ENCODE results near the gene PLXNC1.

PLXNC1 gene

GRCh38 chr12:94184995-94185719 is 36.8 kb downstream of the PLXNC1 start:
- no peak for DNase-seq

GRCh38 chr12:94185801-94186200 is 37.4 kb downstream of the PLXNC1 start:
- no peak for DNase-seq

- DNase-seq = peak; percentile 19
Observed at GRCh38 chr12:94186278-94187241, 38.2 kb downstream of the PLXNC1 start.

- DNase-seq = no peak
Observed at GRCh38 chr12:94187361-94187760, 39.0 kb downstream of the PLXNC1 start.

GRCh38 chr12:94190623-94191022 is 42.2 kb downstream of the PLXNC1 start:
- no peak for DNase-seq

- DNase-seq = no peak
Observed at GRCh38 chr12:94191023-94191422, 42.6 kb downstream of the PLXNC1 start.

- DNase-seq = no peak
Observed at GRCh38 chr12:94191811-94192210, 43.4 kb downstream of the PLXNC1 start.

- DNase-seq = no peak
Observed at GRCh38 chr12:94192506-94192905, 44.1 kb downstream of the PLXNC1 start.

GRCh38 chr12:94193168-94193567 is 44.8 kb downstream of the PLXNC1 start:
- no peak for DNase-seq

GRCh38 chr12:94195483-94195882 is 47.1 kb downstream of the PLXNC1 start:
- no peak for DNase-seq

- DNase-seq = no peak
Observed at GRCh38 chr12:94198469-94198868, 50.1 kb downstream of the PLXNC1 start.

- no peak for DNase-seq
Observed at GRCh38 chr12:94198872-94199271, 50.5 kb downstream of the PLXNC1 start.

GRCh38 chr12:94200069-94200468 is 51.7 kb downstream of the PLXNC1 start:
- no peak for DNase-seq

GRCh38 chr12:94200695-94201094 is 52.3 kb downstream of the PLXNC1 start:
- no peak for DNase-seq

GRCh38 chr12:94202245-94203180 is 54.1 kb downstream of the PLXNC1 start:
- no peak for DNase-seq

- no peak for DNase-seq
Observed at GRCh38 chr12:94203181-94203546, 54.8 kb downstream of the PLXNC1 start.

- DNase-seq = no peak
Observed at GRCh38 chr12:94203796-94204195, 55.4 kb downstream of the PLXNC1 start.

- no peak for DNase-seq
Observed at GRCh38 chr12:94204499-94205247, 56.3 kb downstream of the PLXNC1 start.

GRCh38 chr12:94205822-94206221 is 57.4 kb downstream of the PLXNC1 start:
- DNase-seq = no peak

- DNase-seq = peak; percentile 17
Observed at GRCh38 chr12:94206886-94207285, 58.5 kb downstream of the PLXNC1 start.

GRCh38 chr12:94207467-94207848 is 59.1 kb downstream of the PLXNC1 start:
- DNase-seq = no peak

All from NCI-H2171 treated with DMSO at 0.1 percent for 48 hours (cell line).